HCT116 (cell line): ENCODE results near the gene ADD1. TPM values are rescaled to one million over a fixed set of nuclear protein-coding genes. Genes with fewer than 3 reads are reported as not detected.

Experiments used
- ATAC-seq: fragments of 200-7000 bp; cut with Tn5 transposase; 2 replicates; pipeline ENCODE4 v1.9.1; 2020; ENCODE audit warnings: mild to moderate bottlenecking, moderate library complexity
- BruUV-seq: library from RNA; stranded (reverse); fragments of 400-500 nt; replicated peaks from 2 replicates; lab custom pipeline; 2021; lab: Mats Ljungman, UMichigan
- CTCF ChIA-PET: fragments of 300-600 bp; sonication (Branson Sonifier 250); formaldehyde crosslinking; loops from one replicate; lab custom pipeline; 2021; ENCODE audit warnings: antibody characterized with exemption; lab: Charles Lee
- POLR2A ChIA-PET: fragments of 300-600, 350-600 bp; sonication (Branson Sonifier 250); formaldehyde crosslinking; loops from one replicate; lab custom pipeline; 2021; ENCODE audit warnings: antibody characterized with exemption; lab: Charles Lee
- RAD21 ChIA-PET, 2 experiments: fragments of 300-600 bp; sonication (Branson Sonifier 250); formaldehyde crosslinking; loops; one replicate each; lab custom pipeline; 2023; ENCODE audit warnings: low total read pairs in 2 of 2; ENCODE audit not compliant: uncharacterized antibody in 2 of 2, unreplicated experiment in 2 of 2, low non-redundant PET in 1 of 2; lab: Charles Lee
- DNase-seq: peaks from one replicate; pipeline ENCODE4 v3.0.0-alpha.2; 2010; ENCODE audit warnings: low read depth, low spot score
- H2AFZ ChIP-seq: fragments of 200-600 bp; shearing (Covaris generic), sonication (generic); 2 replicates; pipeline ENCODE4 v1.6.1; 2017; ENCODE audit warnings: low read depth, mixed run types, mixed read lengths, antibody characterized with exemption, low read length; ENCODE audit not compliant: poor library complexity, severe bottlenecking
- H3K27ac ChIP-seq: 2 replicates; pipeline ENCODE4 v1.5.1; 2012; ENCODE audit warnings: low read depth, low read length
- H3K27me3 ChIP-seq: fragments of 200-600 bp; sonication (generic); 2 replicates; pipeline ENCODE4 v1.6.1; 2016; ENCODE audit warnings: mixed run types, low read length, mixed read lengths; ENCODE audit not compliant: insufficient read depth
- H3K36me3 ChIP-seq, 2 experiments: fragments of 200-500 bp in 1 of 2; fragments of 200-600 bp in 1 of 2; sonication (Bioruptor generic) in 1 of 2; sonication (generic) in 1 of 2; 2 replicates each; pipeline versions ENCODE4 v1.5.1 to v1.6.1; 2014 to 2016; ENCODE audit warnings: low read length in 2 of 2, inconsistent platforms in 1 of 2, mixed read lengths in 1 of 2, mixed run types in 1 of 2; ENCODE audit not compliant: insufficient read depth in 2 of 2, control insufficient read depth in 1 of 2
- H3K4me1 ChIP-seq, 2 experiments: fragments of 200-600 bp in 1 of 2; sonication (generic) in 1 of 2; 2 replicates each; pipeline versions ENCODE4 v1.5.1 to v1.6.1; 2012 to 2017; ENCODE audit warnings: low read length in 2 of 2, inconsistent platforms in 1 of 2, mild to moderate bottlenecking in 1 of 2, mixed read lengths in 1 of 2, mixed run types in 1 of 2, moderate library complexity in 1 of 2; ENCODE audit not compliant: insufficient read depth in 2 of 2, control insufficient read depth in 1 of 2
- H3K4me2 ChIP-seq: fragments of 200-600 bp; sonication (generic); 2 replicates; pipeline ENCODE4 v1.6.1; 2017; ENCODE audit warnings: mixed run types, low read length, mixed read lengths
- H3K4me3 ChIP-seq, 2 experiments: fragments of 200-600 bp in 1 of 2; sonication (generic) in 1 of 2; replicated peaks in 1 of 2; 2 replicates each; pipeline ENCODE4 v1.5.1; 2011 to 2016; ENCODE audit warnings: low read length in 2 of 2, control low read depth in 1 of 2, low read depth in 1 of 2, mild to moderate bottlenecking in 1 of 2, mixed read lengths in 1 of 2, mixed run types in 1 of 2
- H3K79me2 ChIP-seq: fragments of 200-600 bp; sonication (generic); 2 replicates; pipeline ENCODE4 v1.6.1; 2017; ENCODE audit warnings: mild to moderate bottlenecking, mixed run types, low read length, moderate library complexity, mixed read lengths; ENCODE audit not compliant: insufficient read depth
- H3K9ac ChIP-seq: fragments of 200-600 bp; sonication (generic); 2 replicates; pipeline ENCODE4 v1.6.1; 2016; ENCODE audit warnings: low read length, mixed read lengths
- H3K9me2 ChIP-seq: fragments of 200-600 bp; sonication (generic), shearing (Covaris generic); 2 replicates; pipeline ENCODE4 v1.6.1; 2017; ENCODE audit warnings: mixed run types, mild to moderate bottlenecking, moderate library complexity; ENCODE audit not compliant: insufficient read depth
- H3K9me3 ChIP-seq, 2 experiments: fragments of 200-500 bp in 1 of 2; fragments of 200-600 bp in 1 of 2; sonication (Bioruptor generic) in 1 of 2; sonication (generic) in 1 of 2; 2 replicates each; pipeline ENCODE4 v1.6.1; 2014 to 2017; ENCODE audit warnings: low read length in 2 of 2, mixed read lengths in 2 of 2, inconsistent platforms in 1 of 2, low read depth in 1 of 2, mild to moderate bottlenecking in 1 of 2, mixed run types in 1 of 2, moderate library complexity in 1 of 2; ENCODE audit not compliant: control insufficient read depth in 1 of 2, insufficient read depth in 1 of 2
- H4K20me1 ChIP-seq: fragments of 200-600 bp; sonication (generic), shearing (Covaris generic); 2 replicates; pipeline ENCODE4 v1.6.1; 2017; ENCODE audit warnings: mixed run types, mild to moderate bottlenecking, moderate library complexity; ENCODE audit not compliant: insufficient read depth
- CEBPB ChIP-seq: IDR thresholded peaks from 2 replicates; pipeline ENCODE4 v1.6.1; 2012; ENCODE audit warnings: low read depth
- EGR1 ChIP-seq: IDR thresholded peaks from 2 replicates; pipeline ENCODE4 v1.6.1; 2012; ENCODE audit warnings: low read depth
- EZH2 ChIP-seq: fragments of 200-600 bp; sonication (generic); IDR thresholded peaks from 2 replicates; pipeline ENCODE4 v1.6.1; 2017; ENCODE audit warnings: antibody characterized with exemption, mixed run types
- JUND ChIP-seq: IDR thresholded peaks from 2 replicates; pipeline ENCODE4 v1.6.1; 2012
- RAD21 ChIP-seq: IDR thresholded peaks from 2 replicates; pipeline ENCODE4 v1.6.1; 2012; ENCODE audit warnings: low read depth, mild to moderate bottlenecking
- SIN3A ChIP-seq: IDR thresholded peaks from 2 replicates; pipeline ENCODE4 v1.6.1; 2012; ENCODE audit warnings: low read depth
- SP1 ChIP-seq: IDR thresholded peaks from 2 replicates; pipeline ENCODE4 v1.6.1; 2012; ENCODE audit warnings: low read depth
- SRF ChIP-seq: IDR thresholded peaks from 2 replicates; pipeline ENCODE4 v1.6.1; 2012; ENCODE audit warnings: low read depth
- TCF7L2 ChIP-seq: IDR thresholded peaks from 2 replicates; pipeline ENCODE4 v1.7.0; 2011; ENCODE audit warnings: borderline replicate concordance, inconsistent platforms; ENCODE audit not compliant: insufficient read depth, insufficient read length; ENCODE audit errors: extremely low read depth
- YY1 ChIP-seq: IDR thresholded peaks from 2 replicates; pipeline ENCODE4 v1.6.1; 2011; ENCODE audit warnings: low read length, low read depth, moderate library complexity, mild to moderate bottlenecking; ENCODE audit not compliant: insufficient replicate concordance; ENCODE audit errors: extremely low read depth
- ZFX ChIP-seq: fragments of 450-650 bp; IDR thresholded peaks from 2 replicates; pipeline ENCODE4 v1.6.1; 2017
- ZNF274 ChIP-seq: fragments of 200-500 bp; sonication (Bioruptor generic); IDR thresholded peaks from 2 replicates; pipeline ENCODE4 v1.6.1; 2014; ENCODE audit warnings: mild to moderate bottlenecking, low read depth, low read length, inconsistent platforms
- intact Hi-C: fragments of 100-400 bp; cut with micrococcal nuclease; formaldehyde crosslinking; loops from 2 replicates; pipeline ENCODE4 v1.10.0; 2022
- total RNA-seq: library from RNA; stranded (reverse); gene quantifications from one replicate; pipeline ENCODE4 v1.2.1, GENCODE V29; 2021; ENCODE audit not compliant: unreplicated experiment
- TF ChIP-seq, protein P1 (sequence below), 3 experiments: fragments of 200-600 bp in 1 of 3; sonication (generic) in 1 of 3; IDR thresholded peaks in 2 of 3; conservative IDR thresholded peaks in 1 of 3; 2 replicates each; pipeline ENCODE4 v1.5.1; 2012 to 2017; ENCODE audit warnings: low read depth in 2 of 3, low read length in 2 of 3, antibody characterized with exemption in 1 of 3, borderline replicate concordance in 1 of 3, control low read depth in 1 of 3, mild to moderate bottlenecking in 1 of 3, mixed read lengths in 1 of 3, mixed run types in 1 of 3, moderate library complexity in 1 of 3; ENCODE audit not compliant: insufficient read depth in 1 of 3
- TF ChIP-seq, protein P2 (sequence below): IDR thresholded peaks from 2 replicates; pipeline ENCODE4 v1.6.1; 2012
- TF ChIP-seq, protein P3 (sequence below): IDR thresholded peaks from 2 replicates; pipeline ENCODE4 v1.6.1; 2012
- TF ChIP-seq, protein P4 (sequence below): IDR thresholded peaks from 2 replicates; pipeline ENCODE4 v1.6.1; 2011; ENCODE audit warnings: mild to moderate bottlenecking, low read length, moderate library complexity; ENCODE audit not compliant: insufficient replicate concordance; ENCODE audit errors: extremely low read depth

The ADD1 gene
- total RNA-seq, 1 experiment from 2014 or later: 139 TPM

DNA sequence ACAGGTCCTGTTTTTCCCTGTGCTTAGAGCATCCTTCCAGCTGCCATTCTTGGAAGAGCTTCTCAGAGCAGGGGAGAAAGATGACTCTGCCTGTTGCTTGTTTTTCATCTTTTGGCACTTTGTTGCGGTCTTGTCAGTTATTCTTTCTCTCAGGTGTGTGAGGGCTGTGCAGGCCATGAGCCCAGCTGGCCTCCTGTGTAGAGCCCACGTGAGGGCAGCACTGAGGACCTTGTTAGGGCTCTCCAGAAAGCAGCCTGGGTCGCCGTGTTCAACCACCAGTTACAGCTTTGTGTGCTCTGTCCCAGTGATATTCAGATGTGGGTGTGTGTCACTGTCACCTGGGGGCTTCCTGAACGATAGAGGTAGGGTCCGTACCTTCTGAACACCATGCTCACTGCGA is 66.8 kb downstream of the ADD1 start:
- Histone ChIP-seq H3K79me2 (no peaks in the 10 kb centered on the region), H3K9me2 (no peaks in the 10 kb centered on the region), H2AFZ (no peak overlapping the region), H3K9me3 (no peaks in the 10 kb centered on the region), H3K4me2 (no peak overlapping the region), H4K20me1 (no peaks in the 10 kb centered on the region), H3K27me3 (no peaks in the 10 kb centered on the region), H3K9ac (no peak overlapping the region), H3K27ac (no peak overlapping the region), H3K4me3 (no peak overlapping the region), H3K36me3 (peaks cover 27 to 28% of the 10 kb centered on the region in 2 experiments), H3K4me1 (no peaks in the 10 kb centered on the region)
- intact Hi-C loops: no loop called here
- DNase-seq (no peak), ATAC-seq (peak; percentile 68)
- TF ChIP-seq SRF (no peak), ZNF274 (no peak), RAD21 (no peak), SP1 (no peak), SIN3A (no peak), EGR1 (no peak), CEBPB (no peak), EZH2 (no peak), JUND (no peak), ZFX (no peak), TCF7L2 (no peak), YY1 (no peak)
- TF ChIP-seq, protein P1, sequence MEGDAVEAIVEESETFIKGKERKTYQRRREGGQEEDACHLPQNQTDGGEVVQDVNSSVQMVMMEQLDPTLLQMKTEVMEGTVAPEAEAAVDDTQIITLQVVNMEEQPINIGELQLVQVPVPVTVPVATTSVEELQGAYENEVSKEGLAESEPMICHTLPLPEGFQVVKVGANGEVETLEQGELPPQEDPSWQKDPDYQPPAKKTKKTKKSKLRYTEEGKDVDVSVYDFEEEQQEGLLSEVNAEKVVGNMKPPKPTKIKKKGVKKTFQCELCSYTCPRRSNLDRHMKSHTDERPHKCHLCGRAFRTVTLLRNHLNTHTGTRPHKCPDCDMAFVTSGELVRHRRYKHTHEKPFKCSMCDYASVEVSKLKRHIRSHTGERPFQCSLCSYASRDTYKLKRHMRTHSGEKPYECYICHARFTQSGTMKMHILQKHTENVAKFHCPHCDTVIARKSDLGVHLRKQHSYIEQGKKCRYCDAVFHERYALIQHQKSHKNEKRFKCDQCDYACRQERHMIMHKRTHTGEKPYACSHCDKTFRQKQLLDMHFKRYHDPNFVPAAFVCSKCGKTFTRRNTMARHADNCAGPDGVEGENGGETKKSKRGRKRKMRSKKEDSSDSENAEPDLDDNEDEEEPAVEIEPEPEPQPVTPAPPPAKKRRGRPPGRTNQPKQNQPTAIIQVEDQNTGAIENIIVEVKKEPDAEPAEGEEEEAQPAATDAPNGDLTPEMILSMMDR (IDR thresholded peaks at IDR 0.05 in 2 of 3, conservative IDR thresholded peaks at IDR 0.05 in 1 of 3; ENCODE audit: borderline replicate concordance in 1 of 3, insufficient read depth in 1 of 3, low read depth in 2 of 3, low read length in 2 of 3): no peak
- TF ChIP-seq, protein P2, sequence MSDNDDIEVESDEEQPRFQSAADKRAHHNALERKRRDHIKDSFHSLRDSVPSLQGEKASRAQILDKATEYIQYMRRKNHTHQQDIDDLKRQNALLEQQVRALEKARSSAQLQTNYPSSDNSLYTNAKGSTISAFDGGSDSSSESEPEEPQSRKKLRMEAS: no peak
- TF ChIP-seq, protein P3, sequence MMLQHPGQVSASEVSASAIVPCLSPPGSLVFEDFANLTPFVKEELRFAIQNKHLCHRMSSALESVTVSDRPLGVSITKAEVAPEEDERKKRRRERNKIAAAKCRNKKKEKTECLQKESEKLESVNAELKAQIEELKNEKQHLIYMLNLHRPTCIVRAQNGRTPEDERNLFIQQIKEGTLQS: no peak
- TF ChIP-seq, protein P4, sequence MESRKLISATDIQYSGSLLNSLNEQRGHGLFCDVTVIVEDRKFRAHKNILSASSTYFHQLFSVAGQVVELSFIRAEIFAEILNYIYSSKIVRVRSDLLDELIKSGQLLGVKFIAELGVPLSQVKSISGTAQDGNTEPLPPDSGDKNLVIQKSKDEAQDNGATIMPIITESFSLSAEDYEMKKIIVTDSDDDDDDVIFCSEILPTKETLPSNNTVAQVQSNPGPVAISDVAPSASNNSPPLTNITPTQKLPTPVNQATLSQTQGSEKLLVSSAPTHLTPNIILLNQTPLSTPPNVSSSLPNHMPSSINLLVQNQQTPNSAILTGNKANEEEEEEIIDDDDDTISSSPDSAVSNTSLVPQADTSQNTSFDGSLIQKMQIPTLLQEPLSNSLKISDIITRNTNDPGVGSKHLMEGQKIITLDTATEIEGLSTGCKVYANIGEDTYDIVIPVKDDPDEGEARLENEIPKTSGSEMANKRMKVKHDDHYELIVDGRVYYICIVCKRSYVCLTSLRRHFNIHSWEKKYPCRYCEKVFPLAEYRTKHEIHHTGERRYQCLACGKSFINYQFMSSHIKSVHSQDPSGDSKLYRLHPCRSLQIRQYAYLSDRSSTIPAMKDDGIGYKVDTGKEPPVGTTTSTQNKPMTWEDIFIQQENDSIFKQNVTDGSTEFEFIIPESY: no peak
- no TSS peak for BruUV-seq
- CTCF ChIA-PET: no interaction called here
- POLR2A ChIA-PET: no interaction called here
- RAD21 ChIA-PET: no interaction called here
